ENCODE data around the gene OR6C76. TPM values are rescaled to one million over a fixed set of nuclear protein-coding genes. Genes with fewer than 3 reads are reported as not detected.

OR6C76 gene
- total RNA-seq, 1 donor from 2014 or later: not detected

- H3K4me3 Mint-ChIP-seq: no peak within 1 kb of the TSS
- no peaks in the 10 kb centered on the region for H3K36me3 Mint-ChIP-seq (ENCODE audit: low read depth)
- peaks cover 45% of the 10 kb centered on the region for H3K4me1 Mint-ChIP-seq
- H3K9me3 Mint-ChIP-seq: no peaks in the 10 kb centered on the region
- no peak for TF ChIP-seq CTCF (IDR thresholded peaks at IDR 0.05)
- no peaks in the 10 kb centered on the region for H3K27me3 Mint-ChIP-seq
- DNase-seq (no peak), ATAC-seq (ENCODE audit: low read depth) (no peak)
- ChIA-PET CTCF (no interaction called here), POLR2A (no interaction called here)
- intact Hi-C loops (cut with micrococcal nuclease): no loop called here
- H3K27ac Mint-ChIP-seq: peak within 1 kb of the TSS; percentile 22
These were observed 44.2 kb downstream of the OR6C76 start, which contains the start of gene OR6C70 for GRCh38 chr12:55470088-55470829. TSS of gene OR6C70 (minus strand) at chr12:55470138. CDS start at chr12:55470138, 0 bp downstream.

- intact Hi-C loops (cut with micrococcal nuclease): no loop called here
- H3K4me3 Mint-ChIP-seq: no peak overlapping the region
- no peaks in the 10 kb centered on the region for H3K27me3 Mint-ChIP-seq
- H3K9me3 Mint-ChIP-seq: no peaks in the 10 kb centered on the region
- ATAC-seq (ENCODE audit: low read depth) (no peak), DNase-seq (no peak)
- POLR2A ChIA-PET: no interaction called here
- peaks cover 32% of the 10 kb centered on the region for H3K4me1 Mint-ChIP-seq
- CTCF ChIA-PET: no interaction called here
- no peak overlapping the region for H3K27ac Mint-ChIP-seq
- H3K36me3 Mint-ChIP-seq (ENCODE audit: low read depth): no peaks in the 10 kb centered on the region
- no peak for TF ChIP-seq CTCF (IDR thresholded peaks at IDR 0.05)
These were observed 46.2 kb downstream of the OR6C76 start for GRCh38 chr12:55472264-55472663.

Other genes with a start within 250 kb of the OR6C76 start
- not detected in 2 replicates for gene OR10A7, start 205.2 kb upstream of the OR6C76 start, total RNA-seq
- not detected in 2 replicates for gene OR6C74, start 181.6 kb upstream of the OR6C76 start, total RNA-seq
- gene OR6C6, start 129.7 kb upstream of the OR6C76 start, total RNA-seq: not detected in 2 replicates
- not detected in 2 replicates for gene OR6C1, start 111.9 kb upstream of the OR6C76 start, total RNA-seq
- not detected in 2 replicates for gene OR6C3, start 95.5 kb upstream of the OR6C76 start, total RNA-seq
- not detected in 2 replicates for gene OR6C75, start 63.3 kb upstream of the OR6C76 start, total RNA-seq
- gene OR6C65, start 25.7 kb upstream of the OR6C76 start, total RNA-seq: not detected in 2 replicates
- not detected in 2 replicates for gene OR6C2, start 17.8 kb downstream of the OR6C76 start, total RNA-seq
- gene OR6C70, start 43.9 kb downstream of the OR6C76 start, total RNA-seq: not detected in 2 replicates
- gene OR6C68, start 66.1 kb downstream of the OR6C76 start, total RNA-seq: not detected in 2 replicates
- gene OR6C4, start 123.3 kb downstream of the OR6C76 start, total RNA-seq: not detected in 2 replicates
- gene OR2AP1, start 146.2 kb downstream of the OR6C76 start, total RNA-seq: 0.32 TPM in 1 of 2 replicates, not detected in the other
- gene OR10P1, start 210.6 kb downstream of the OR6C76 start, total RNA-seq: not detected in 2 replicates